T-helper 2 cell treated with Interferon-gamma antibody and Interleukin-4, amounts not matched to agents 5 μg/mL and 100 μg/mL, for 36 hours (primary cell): ENCODE measurements around the gene CDKL4.
A peak's percentile ranks its signal among the peaks of the same experiment; 100 is the strongest.
"Not testable (repeated sequence)": the region's sequence is repeated elsewhere in the genome, so short reads cannot be mapped to it uniquely, and the experiment has no call there.

ENCODE experiments used
- DNase-seq: peaks from one replicate; pipeline ENCODE4 v3.0.0; 2021; ENCODE audit warnings: low spot score
- H3K27ac Mint-ChIP-seq: one replicate; pipeline ENCODE4 v1.8.0; 2021; ENCODE audit warnings: mild to moderate bottlenecking, mixed read lengths
- H3K27me3 Mint-ChIP-seq: one replicate; pipeline ENCODE4 v1.8.0; 2021; ENCODE audit warnings: low read depth, mixed read lengths
- H3K36me3 Mint-ChIP-seq: one replicate; pipeline ENCODE4 v1.8.0; 2021; ENCODE audit warnings: low read depth, mixed read lengths
- H3K4me1 Mint-ChIP-seq: one replicate; pipeline ENCODE4 v1.8.0; 2021; ENCODE audit warnings: low read depth, mixed read lengths
- H3K4me3 Mint-ChIP-seq: one replicate; pipeline ENCODE4 v1.8.0; 2022; ENCODE audit warnings: mild to moderate bottlenecking, moderate library complexity, mixed read lengths
- H3K9me3 Mint-ChIP-seq: one replicate; pipeline ENCODE4 v1.8.0; 2021; ENCODE audit warnings: mixed read lengths

The CDKL4 gene

DNA sequence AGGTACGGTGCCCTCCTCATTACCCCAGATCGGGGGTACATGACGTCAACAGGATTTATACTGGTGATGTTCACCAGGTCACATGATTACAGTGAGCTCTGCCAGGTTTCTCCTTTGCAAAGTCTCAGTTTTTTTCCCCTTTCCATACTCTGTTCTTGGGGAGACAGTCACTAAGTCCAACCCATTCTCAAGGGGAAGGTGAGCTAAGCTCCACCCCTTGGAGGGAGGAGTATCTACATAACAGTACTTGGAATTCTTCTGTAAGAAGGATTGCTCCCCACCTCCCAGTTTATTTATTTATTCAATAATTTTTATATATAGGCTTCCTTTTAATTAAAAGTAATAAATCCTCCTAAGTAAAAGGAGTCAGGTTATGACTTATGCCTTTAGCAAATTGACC, 88.8 kb downstream of the CDKL4 start:
- Mint-ChIP-seq H3K36me3 (peaks cover 4% of the 10 kb centered on the region), H3K4me1 (peaks cover 8% of the 10 kb centered on the region)

DNA sequence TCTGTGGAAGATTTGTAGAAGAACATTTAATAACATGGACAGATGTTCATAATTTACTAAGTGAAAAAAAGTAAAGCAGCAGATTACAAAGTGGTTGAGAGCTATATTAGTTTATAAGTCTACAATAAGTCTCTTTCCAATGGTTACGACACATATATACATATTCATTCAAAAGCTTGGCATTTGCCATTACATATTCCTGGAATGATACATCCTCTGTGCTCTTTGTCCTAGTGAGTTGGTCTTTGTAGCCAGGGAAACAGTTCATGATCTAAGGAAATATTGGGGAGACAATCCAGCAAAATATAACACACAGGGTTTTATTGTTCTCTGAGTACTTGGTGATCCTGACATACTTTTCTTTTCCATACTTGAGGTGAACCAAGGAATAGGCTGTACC, 90.5 kb downstream of the CDKL4 start:
- peaks cover 10% of the 10 kb centered on the region for H3K4me1 Mint-ChIP-seq
- H3K36me3 Mint-ChIP-seq, result peaks cover 4% of the 10 kb centered on the region
- H3K4me3 Mint-ChIP-seq, result no peak overlapping the region
- H3K27ac Mint-ChIP-seq, result no peak overlapping the region
- H3K27me3 Mint-ChIP-seq, result no peaks in the 10 kb centered on the region
- peaks cover under 1% of the 10 kb centered on the region for H3K9me3 Mint-ChIP-seq
- DNase-seq, result no peak

More for the DNA sequence above, 88.8 kb downstream of the CDKL4 start:
- Mint-ChIP-seq H3K9me3 (no peaks in the 10 kb centered on the region), H3K4me3 (no peak overlapping the region), H3K27me3 (no peaks in the 10 kb centered on the region), H3K27ac (no peak overlapping the region)
- no peak for DNase-seq

DNA sequence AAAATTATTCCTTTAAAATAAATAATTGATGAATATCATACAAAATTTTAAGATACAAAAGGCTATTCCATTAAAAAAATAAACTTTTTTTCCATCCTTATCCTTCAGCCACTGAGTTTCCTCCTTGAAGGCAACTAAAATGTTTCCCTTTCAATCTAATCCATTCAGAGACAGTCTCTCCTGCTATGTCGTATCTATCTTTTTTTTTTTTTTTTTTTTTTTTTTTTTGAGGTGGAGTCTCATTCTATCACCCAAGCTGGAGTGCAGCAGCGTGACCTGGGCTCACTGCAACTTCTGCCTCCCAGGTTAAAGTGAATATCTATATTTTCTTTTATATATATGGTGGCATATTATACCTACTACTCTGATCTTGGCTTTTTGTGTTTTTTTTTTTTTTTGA, 91.3 kb downstream of the CDKL4 start:
- H3K36me3 Mint-ChIP-seq, result peaks cover 6% of the 10 kb centered on the region
- DNase-seq, result no peak
- peaks cover 4% of the 10 kb centered on the region for H3K9me3 Mint-ChIP-seq
- no peak overlapping the region for H3K27ac Mint-ChIP-seq
- no peak overlapping the region for H3K4me3 Mint-ChIP-seq
- no peaks in the 10 kb centered on the region for H3K27me3 Mint-ChIP-seq
- H3K4me1 Mint-ChIP-seq, result peaks cover 12% of the 10 kb centered on the region

DNA sequence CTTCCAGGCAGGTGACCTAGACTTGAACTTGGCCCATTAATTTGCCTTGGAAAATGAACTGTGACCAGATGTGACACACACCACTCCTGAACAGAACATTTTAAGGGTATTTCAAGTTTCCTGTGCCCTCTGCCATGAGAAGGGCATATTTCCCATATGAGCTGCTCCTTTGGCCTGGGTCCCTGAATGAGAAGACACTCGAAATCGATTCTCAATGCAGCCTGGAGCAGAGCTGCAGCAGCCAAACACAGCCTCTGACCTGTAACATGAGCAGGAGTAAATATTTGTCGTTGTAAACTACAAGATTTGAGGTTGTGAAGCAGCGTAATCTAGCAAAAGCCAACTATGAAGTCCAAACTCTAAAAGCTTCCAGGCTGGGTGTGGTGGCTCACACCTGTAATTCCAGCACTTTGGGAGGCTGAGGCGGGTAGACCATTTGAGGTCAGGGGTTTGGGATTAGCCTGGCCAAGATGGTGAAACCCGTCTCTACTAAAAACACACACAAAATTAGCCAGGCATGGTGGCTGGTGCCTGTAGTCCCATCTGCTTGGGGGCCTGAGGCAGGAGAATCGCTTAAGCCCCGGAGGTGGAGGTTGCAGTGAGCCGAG, 92.8 kb downstream of the CDKL4 start:
- no peak overlapping the region for H3K4me3 Mint-ChIP-seq
- H3K27ac Mint-ChIP-seq, result no peak overlapping the region
- H3K4me1 Mint-ChIP-seq, result peaks cover 12% of the 10 kb centered on the region
- peaks cover 4% of the 10 kb centered on the region for H3K9me3 Mint-ChIP-seq
- no peak for DNase-seq
- peaks cover 6% of the 10 kb centered on the region for H3K36me3 Mint-ChIP-seq
- H3K27me3 Mint-ChIP-seq, result no peaks in the 10 kb centered on the region

- H3K4me3 Mint-ChIP-seq, result no peak overlapping the region
- no peak for DNase-seq
- peaks cover 6% of the 10 kb centered on the region for H3K36me3 Mint-ChIP-seq
- H3K9me3 Mint-ChIP-seq, result peaks cover 4% of the 10 kb centered on the region
- H3K4me1 Mint-ChIP-seq, result peaks cover 12% of the 10 kb centered on the region
- peak overlapping the region; percentile 45 for H3K27ac Mint-ChIP-seq
- no peaks in the 10 kb centered on the region for H3K27me3 Mint-ChIP-seq
Measured at GRCh38 chr2:39150102-39150562, 93.6 kb downstream of the CDKL4 start.

GRCh38 chr2:39146630-39147029, 97.1 kb downstream of the CDKL4 start:
- Mint-ChIP-seq H3K27ac (no peak overlapping the region), H3K4me1 (peaks cover 30% of the 10 kb centered on the region), H3K27me3 (no peaks in the 10 kb centered on the region), H3K36me3 (peaks cover 6% of the 10 kb centered on the region), H3K4me3 (no peak overlapping the region), H3K9me3 (peaks cover 4% of the 10 kb centered on the region)
- no peak for DNase-seq

- Mint-ChIP-seq H3K27ac (no peak overlapping the region), H3K27me3 (no peaks in the 10 kb centered on the region), H3K36me3 (peaks cover 9% of the 10 kb centered on the region), H3K4me1 (peaks cover 36% of the 10 kb centered on the region), H3K9me3 (peaks cover 4% of the 10 kb centered on the region), H3K4me3 (no peak overlapping the region)
- no peak for DNase-seq
Measured at GRCh38 chr2:39145906-39146421, 97.8 kb downstream of the CDKL4 start.

GRCh38 chr2:39144416-39144815, 99.4 kb downstream of the CDKL4 start:
- no peaks in the 10 kb centered on the region for H3K27me3 Mint-ChIP-seq
- no peak for DNase-seq
- H3K36me3 Mint-ChIP-seq, result peaks cover 12% of the 10 kb centered on the region
- H3K4me1 Mint-ChIP-seq, result peaks cover 41% of the 10 kb centered on the region
- no peak overlapping the region for H3K4me3 Mint-ChIP-seq
- peaks cover 4% of the 10 kb centered on the region for H3K9me3 Mint-ChIP-seq
- no peak overlapping the region for H3K27ac Mint-ChIP-seq

DNA sequence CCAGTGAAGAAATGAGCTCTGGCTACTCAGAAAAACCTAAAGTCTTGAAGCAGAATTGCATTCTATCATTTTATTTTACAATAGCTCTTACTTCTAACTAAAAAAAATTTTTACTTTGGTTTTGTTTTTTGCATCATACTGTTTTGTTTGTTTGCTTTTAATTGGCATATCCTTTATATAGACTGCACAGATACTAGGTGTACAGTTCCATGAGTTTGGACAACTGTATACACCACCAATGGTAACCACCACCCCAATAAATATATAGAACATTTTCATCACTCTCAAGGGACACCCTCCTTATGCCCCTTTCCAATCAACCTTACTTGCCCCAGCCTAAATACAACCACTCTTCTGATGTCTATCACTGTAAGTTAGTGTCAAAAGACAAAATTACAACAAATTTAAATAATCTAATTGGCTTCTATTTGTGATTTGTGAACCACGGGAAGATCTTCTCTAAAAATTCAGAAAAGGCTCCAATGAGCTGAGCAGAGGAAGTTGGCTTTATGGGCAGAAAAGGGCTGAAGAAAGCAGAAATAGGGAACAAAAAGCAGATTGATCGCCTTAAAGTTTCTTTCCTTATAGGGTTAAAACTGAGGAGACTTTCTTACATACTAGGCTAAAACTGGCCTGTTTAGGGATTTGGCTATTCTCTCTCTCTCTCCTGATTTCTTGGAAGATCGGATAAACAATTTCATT, 100.7 kb downstream of the CDKL4 start:
- peaks cover under 1% of the 10 kb centered on the region for H3K9me3 Mint-ChIP-seq
- H3K27me3 Mint-ChIP-seq, result no peaks in the 10 kb centered on the region
- H3K4me1 Mint-ChIP-seq, result peaks cover 52% of the 10 kb centered on the region
- H3K27ac Mint-ChIP-seq, result peak overlapping the region; percentile 78
- peak overlapping the region; percentile 17 for H3K4me3 Mint-ChIP-seq
- H3K36me3 Mint-ChIP-seq, result peaks cover 11% of the 10 kb centered on the region
- DNase-seq, result no peak

- H3K4me3 Mint-ChIP-seq, result peak overlapping the region; percentile 57
- no peaks in the 10 kb centered on the region for H3K27me3 Mint-ChIP-seq
- H3K36me3 Mint-ChIP-seq, result peaks cover 13% of the 10 kb centered on the region
- no peaks in the 10 kb centered on the region for H3K9me3 Mint-ChIP-seq
- DNase-seq, result no peak
- peaks cover 57% of the 10 kb centered on the region for H3K4me1 Mint-ChIP-seq
- peak overlapping the region; percentile 78 for H3K27ac Mint-ChIP-seq
Measured at GRCh38 chr2:39141334-39142271, 102.2 kb downstream of the CDKL4 start.

GRCh38 chr2:39140948-39141333, 102.8 kb downstream of the CDKL4 start:
- Mint-ChIP-seq H3K4me3 (peak overlapping the region; percentile 41), H3K27ac (peak overlapping the region; percentile 69), H3K36me3 (peaks cover 13% of the 10 kb centered on the region), H3K4me1 (peaks cover 61% of the 10 kb centered on the region)
- DNase-seq, H3K9me3 Mint-ChIP-seq, H3K27me3 Mint-ChIP-seq: not testable (repeated sequence)

DNA sequence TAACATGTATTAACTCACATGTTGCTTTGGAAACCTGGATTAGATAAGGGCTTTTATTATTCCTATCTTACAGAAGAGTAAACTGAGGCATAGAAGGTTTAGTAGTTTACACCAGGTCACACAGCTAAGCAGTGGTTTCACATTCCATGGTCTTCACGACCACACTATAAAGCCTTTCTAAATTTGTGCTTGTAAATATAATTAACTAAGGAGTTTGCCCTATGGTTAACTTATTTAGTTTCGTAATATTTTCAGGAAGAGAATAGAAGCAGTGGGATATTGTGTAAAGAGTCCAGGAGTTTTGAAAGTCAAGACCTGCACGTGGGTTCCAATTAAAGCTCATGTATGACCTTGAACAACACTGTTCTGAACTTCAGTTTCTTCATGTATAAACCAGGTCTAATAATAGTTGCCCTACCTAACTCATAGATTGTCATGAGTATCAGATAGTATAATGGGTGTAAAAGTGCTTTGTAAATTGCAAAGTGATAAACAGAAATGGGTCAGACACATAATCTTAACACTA, 103.4 kb downstream of the CDKL4 start:
- no peaks in the 10 kb centered on the region for H3K9me3 Mint-ChIP-seq
- H3K4me3 Mint-ChIP-seq, result peak overlapping the region; percentile 38
- peaks cover 16% of the 10 kb centered on the region for H3K36me3 Mint-ChIP-seq
- H3K27ac Mint-ChIP-seq, result peak overlapping the region; percentile 78
- no peaks in the 10 kb centered on the region for H3K27me3 Mint-ChIP-seq
- no peak for DNase-seq
- H3K4me1 Mint-ChIP-seq, result peaks cover 67% of the 10 kb centered on the region

GRCh38 chr2:39139511-39140237, 104.1 kb downstream of the CDKL4 start:
- peaks cover 67% of the 10 kb centered on the region for H3K4me1 Mint-ChIP-seq
- H3K9me3 Mint-ChIP-seq, result no peaks in the 10 kb centered on the region
- peaks cover 16% of the 10 kb centered on the region for H3K36me3 Mint-ChIP-seq
- H3K4me3 Mint-ChIP-seq, result peak overlapping the region; percentile 27
- peak overlapping the region; percentile 75 for H3K27ac Mint-ChIP-seq
- DNase-seq, result no peak
- no peaks in the 10 kb centered on the region for H3K27me3 Mint-ChIP-seq
